Testis (tissue), 2 donors: Measurements from ENCODE around the gene LILRB3.
"Not testable (repeated sequence)": the region's sequence is repeated elsewhere in the genome, so short reads cannot be mapped to it uniquely, and the experiment has no call there.

ENCODE experiments used
- POLR2A ChIP-seq: fragments of 450-650 bp; IDR thresholded peaks from one replicate; pipeline ENCODE4 v1.6.1; 2017; ENCODE audit warnings: antibody characterized with exemption, mild to moderate bottlenecking, moderate library complexity
- TF ChIP-seq, protein P1 (sequence below), 3 experiments: fragments of 450-650 bp in 2 of 3; fragments of 200-600 bp in 1 of 3; sonication (generic) in 1 of 3; IDR thresholded peaks; one replicate each; pipeline ENCODE4 v1.5.1; 2016 to 2019; ENCODE audit warnings: antibody characterized with exemption in 3 of 3, mild to moderate bottlenecking in 2 of 3, moderate library complexity in 1 of 3

GRCh38 chr19:54223277-54223936 is 600 bp upstream of the LILRB3 start:
- TF ChIP-seq POLR2A, result not testable (repeated sequence)
- TF ChIP-seq, protein P1, sequence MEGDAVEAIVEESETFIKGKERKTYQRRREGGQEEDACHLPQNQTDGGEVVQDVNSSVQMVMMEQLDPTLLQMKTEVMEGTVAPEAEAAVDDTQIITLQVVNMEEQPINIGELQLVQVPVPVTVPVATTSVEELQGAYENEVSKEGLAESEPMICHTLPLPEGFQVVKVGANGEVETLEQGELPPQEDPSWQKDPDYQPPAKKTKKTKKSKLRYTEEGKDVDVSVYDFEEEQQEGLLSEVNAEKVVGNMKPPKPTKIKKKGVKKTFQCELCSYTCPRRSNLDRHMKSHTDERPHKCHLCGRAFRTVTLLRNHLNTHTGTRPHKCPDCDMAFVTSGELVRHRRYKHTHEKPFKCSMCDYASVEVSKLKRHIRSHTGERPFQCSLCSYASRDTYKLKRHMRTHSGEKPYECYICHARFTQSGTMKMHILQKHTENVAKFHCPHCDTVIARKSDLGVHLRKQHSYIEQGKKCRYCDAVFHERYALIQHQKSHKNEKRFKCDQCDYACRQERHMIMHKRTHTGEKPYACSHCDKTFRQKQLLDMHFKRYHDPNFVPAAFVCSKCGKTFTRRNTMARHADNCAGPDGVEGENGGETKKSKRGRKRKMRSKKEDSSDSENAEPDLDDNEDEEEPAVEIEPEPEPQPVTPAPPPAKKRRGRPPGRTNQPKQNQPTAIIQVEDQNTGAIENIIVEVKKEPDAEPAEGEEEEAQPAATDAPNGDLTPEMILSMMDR (IDR thresholded peaks at IDR 0.05), result not testable (repeated sequence)
